Colonic mucosa (tissue), 4 donors: ENCODE measurements around the gene IL6ST. TPM values are rescaled to one million over a fixed set of nuclear protein-coding genes. Genes with fewer than 3 reads are reported as not detected.
A peak's percentile ranks its signal among the peaks of the same experiment; 100 is the strongest.
"Not testable (repeated sequence)": the region's sequence is repeated elsewhere in the genome, so short reads cannot be mapped to it uniquely, and the experiment has no call there.

Source experiments
- DNase-seq: peaks from one replicate; pipeline ENCODE4 v3.0.0-alpha.2; 2020
- H3K27ac ChIP-seq: fragments of 200-600 bp; one replicate; pipeline ENCODE4 v1.8.0; 2021
- H3K27me3 ChIP-seq: fragments of 200-600 bp; one replicate; pipeline ENCODE4 v1.8.0; 2021
- H3K36me3 ChIP-seq: fragments of 200-600 bp; one replicate; pipeline ENCODE4 v1.8.0; 2021
- H3K4me1 ChIP-seq: fragments of 200-600 bp; one replicate; pipeline ENCODE4 v1.8.0; 2021; ENCODE audit warnings: mild to moderate bottlenecking
- H3K4me3 ChIP-seq: fragments of 200-600 bp; one replicate; pipeline ENCODE4 v1.8.0; 2021
- H3K9ac ChIP-seq, 2 donors: one replicate each; pipeline ENCODE4 v1.7.0; 2013; ENCODE audit warnings: control low read depth in 2 of 2, low read depth in 2 of 2, low read length in 2 of 2
- H3K9me3 ChIP-seq: fragments of 200-600 bp; one replicate; pipeline ENCODE4 v1.8.0; 2021
- intact Hi-C: fragments of 100-400 bp; cut with DNase I; formaldehyde crosslinking; loops from one replicate; pipeline ENCODE4 v1.14.1; 2022
- total RNA-seq, 2 donors: library from RNA; stranded (reverse); fragmentation: NEBNext Ultra II Directional in 1 of 2; extraction: Animal tissue kit (Norgen Biotek cat#: 25700) in 1 of 2; gene quantifications; one replicate each; pipeline ENCODE4 v1.2.1, GENCODE V29; 2021
- TF ChIP-seq, protein P1 (sequence below): fragments of 200-600 bp; IDR thresholded peaks from one replicate; pipeline ENCODE4 v1.8.0; 2022; ENCODE audit warnings: antibody characterized with exemption, mild to moderate bottlenecking
- donor health status: healthy.
- donor health status: DM: no; HTN: no; CAD: no.
- donor health status: DM: no; HTN: no; CAD: no.

IL6ST gene
- total RNA-seq, 2 donors from 2014 or later = 69.9 to 118 TPM

DNA sequence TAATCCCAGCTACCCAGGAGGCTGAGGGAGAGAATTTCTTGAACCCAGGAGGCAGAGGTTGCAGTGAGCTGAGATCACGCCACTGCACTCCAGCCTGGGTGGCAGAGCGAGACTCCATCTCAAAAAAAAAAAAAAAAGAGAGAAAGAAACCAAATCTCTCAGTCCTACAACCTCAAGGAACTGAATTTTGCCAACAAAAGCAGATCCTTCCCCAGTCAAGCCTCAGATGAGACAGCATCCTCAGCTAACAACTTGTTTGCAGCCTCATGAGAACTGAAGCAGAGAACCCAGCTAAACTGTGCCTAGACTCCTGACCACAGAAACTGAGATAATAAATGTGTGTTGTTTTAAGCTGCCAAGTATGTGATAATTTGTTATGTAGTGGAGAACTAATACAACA lies 7.5 kb upstream of the IL6ST start:
- no peak for DNase-seq
- Histone ChIP-seq H3K27me3 (no peaks in the 10 kb centered on the region), H3K36me3 (no peaks in the 10 kb centered on the region), H3K4me1 (no peaks in the 10 kb centered on the region), H3K27ac (peak overlapping the region; percentile 61), H3K9me3 (no peaks in the 10 kb centered on the region), H3K4me3 (no peak overlapping the region), H3K9ac (no peak overlapping the region)
- intact Hi-C loops = no loop called here
- TF ChIP-seq, protein P1, sequence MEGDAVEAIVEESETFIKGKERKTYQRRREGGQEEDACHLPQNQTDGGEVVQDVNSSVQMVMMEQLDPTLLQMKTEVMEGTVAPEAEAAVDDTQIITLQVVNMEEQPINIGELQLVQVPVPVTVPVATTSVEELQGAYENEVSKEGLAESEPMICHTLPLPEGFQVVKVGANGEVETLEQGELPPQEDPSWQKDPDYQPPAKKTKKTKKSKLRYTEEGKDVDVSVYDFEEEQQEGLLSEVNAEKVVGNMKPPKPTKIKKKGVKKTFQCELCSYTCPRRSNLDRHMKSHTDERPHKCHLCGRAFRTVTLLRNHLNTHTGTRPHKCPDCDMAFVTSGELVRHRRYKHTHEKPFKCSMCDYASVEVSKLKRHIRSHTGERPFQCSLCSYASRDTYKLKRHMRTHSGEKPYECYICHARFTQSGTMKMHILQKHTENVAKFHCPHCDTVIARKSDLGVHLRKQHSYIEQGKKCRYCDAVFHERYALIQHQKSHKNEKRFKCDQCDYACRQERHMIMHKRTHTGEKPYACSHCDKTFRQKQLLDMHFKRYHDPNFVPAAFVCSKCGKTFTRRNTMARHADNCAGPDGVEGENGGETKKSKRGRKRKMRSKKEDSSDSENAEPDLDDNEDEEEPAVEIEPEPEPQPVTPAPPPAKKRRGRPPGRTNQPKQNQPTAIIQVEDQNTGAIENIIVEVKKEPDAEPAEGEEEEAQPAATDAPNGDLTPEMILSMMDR = no peak

DNA sequence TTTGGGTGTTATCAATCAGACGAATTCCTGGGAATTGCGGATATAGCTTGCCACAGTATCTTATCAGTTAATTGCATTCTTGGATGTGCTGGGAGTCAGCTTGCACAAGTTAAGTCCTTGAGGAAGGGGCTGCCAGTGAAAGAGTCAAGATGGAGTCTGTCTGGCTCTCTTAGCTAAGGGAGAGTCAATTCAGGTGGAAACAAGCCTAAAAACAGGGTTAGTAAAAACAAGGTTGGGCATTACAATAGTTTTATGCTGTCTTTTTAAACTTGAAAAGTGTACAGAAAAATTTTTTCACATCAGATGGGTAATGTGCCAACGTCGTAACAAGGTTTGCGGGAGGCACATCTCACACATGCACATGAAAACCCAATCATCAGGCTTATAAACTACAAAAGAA lies 5.5 kb upstream of the IL6ST start:
- H3K9ac ChIP-seq, H3K36me3 ChIP-seq, H3K4me3 ChIP-seq, DNase-seq, H3K27ac ChIP-seq, H3K27me3 ChIP-seq, intact Hi-C loops, H3K9me3 ChIP-seq, H3K4me1 ChIP-seq: not testable (repeated sequence)

GRCh38 chr5:55998966-55999365 lies 4.2 kb upstream of the IL6ST start:
- intact Hi-C loops = no loop called here
- H3K4me3 ChIP-seq = no peak overlapping the region
- TF ChIP-seq, protein P1 = no peak

DNA sequence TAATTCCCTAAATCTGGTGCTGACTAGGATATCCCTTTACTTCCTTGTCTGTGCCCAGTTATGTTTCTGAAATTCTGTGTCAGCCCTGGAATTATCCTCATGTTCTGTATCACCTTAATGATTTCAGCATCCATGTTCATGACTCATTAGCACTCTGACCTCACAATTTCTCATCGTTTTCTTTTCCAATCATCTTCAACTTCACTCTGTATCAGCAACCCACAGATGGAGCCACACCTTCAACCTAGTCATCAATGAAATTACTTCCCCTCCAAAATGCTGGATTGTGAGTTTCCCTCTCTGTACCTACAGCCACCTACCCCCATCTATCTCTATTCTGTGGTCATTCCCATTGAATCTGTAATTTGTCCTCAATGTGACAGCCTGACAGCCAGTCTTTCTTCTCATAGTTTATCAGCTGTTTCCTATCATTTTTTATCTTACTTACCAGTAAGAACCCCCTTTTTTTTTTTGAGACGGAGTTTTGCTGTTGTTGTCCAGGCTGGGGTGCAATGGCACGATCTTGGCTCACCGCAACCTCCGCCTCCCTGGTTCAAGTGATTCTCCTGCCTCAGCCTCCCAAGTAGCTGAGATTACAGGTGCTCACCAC lies 3.1 kb upstream of the IL6ST start:
- H3K9me3 ChIP-seq = no peaks in the 10 kb centered on the region
- H3K4me3 ChIP-seq = no peak overlapping the region
- no peaks in the 10 kb centered on the region for H3K36me3 ChIP-seq
- TF ChIP-seq, protein P1 = no peak
- no peak for DNase-seq
- intact Hi-C loops = no loop called here
- no peaks in the 10 kb centered on the region for H3K27me3 ChIP-seq
- H3K4me1 ChIP-seq = peaks cover 5% of the 10 kb centered on the region
- H3K27ac ChIP-seq = peak overlapping the region; percentile 57
- H3K9ac ChIP-seq = no peak overlapping the region

More at GRCh38 chr5:55998966-55999365, 4.2 kb upstream of the IL6ST start:
- H3K27me3 ChIP-seq = no peaks in the 10 kb centered on the region
- H3K4me1 ChIP-seq = peaks cover 5% of the 10 kb centered on the region
- no peaks in the 10 kb centered on the region for H3K9me3 ChIP-seq
- H3K36me3 ChIP-seq = no peaks in the 10 kb centered on the region
- no peak overlapping the region for H3K9ac ChIP-seq
- H3K27ac ChIP-seq = no peak overlapping the region
- DNase-seq = no peak

- Histone ChIP-seq H3K4me3 (peak overlapping the region; percentile 85), H3K27ac (peak overlapping the region; percentile 99), H3K4me1 (peaks cover 10% of the 10 kb centered on the region), H3K27me3 (no peaks in the 10 kb centered on the region), H3K9ac (peak overlapping the region; percentile 84 to 100), H3K36me3 (no peaks in the 10 kb centered on the region), H3K9me3 (no peaks in the 10 kb centered on the region)
- TF ChIP-seq, protein P1 = no peak
- peak; percentile 98 for DNase-seq
- intact Hi-C loops = no loop called here
Measured at GRCh38 chr5:55994998-55995914, 493 bp upstream of the IL6ST start.
